ENCODE data around the gene DAND5. TPM values are rescaled to one million over a fixed set of nuclear protein-coding genes. Genes with fewer than 3 reads are reported as not detected.
A peak's percentile ranks its signal among the peaks of the same experiment; 100 is the strongest.

Gene DAND5
- total and polyA plus RNA-seq, 9 of the 15 experiments (the other 6 are each of a cell fraction or from before 2014, with no cell fraction given): 0.22 to 0.83 (median 0.60) TPM

DNA sequence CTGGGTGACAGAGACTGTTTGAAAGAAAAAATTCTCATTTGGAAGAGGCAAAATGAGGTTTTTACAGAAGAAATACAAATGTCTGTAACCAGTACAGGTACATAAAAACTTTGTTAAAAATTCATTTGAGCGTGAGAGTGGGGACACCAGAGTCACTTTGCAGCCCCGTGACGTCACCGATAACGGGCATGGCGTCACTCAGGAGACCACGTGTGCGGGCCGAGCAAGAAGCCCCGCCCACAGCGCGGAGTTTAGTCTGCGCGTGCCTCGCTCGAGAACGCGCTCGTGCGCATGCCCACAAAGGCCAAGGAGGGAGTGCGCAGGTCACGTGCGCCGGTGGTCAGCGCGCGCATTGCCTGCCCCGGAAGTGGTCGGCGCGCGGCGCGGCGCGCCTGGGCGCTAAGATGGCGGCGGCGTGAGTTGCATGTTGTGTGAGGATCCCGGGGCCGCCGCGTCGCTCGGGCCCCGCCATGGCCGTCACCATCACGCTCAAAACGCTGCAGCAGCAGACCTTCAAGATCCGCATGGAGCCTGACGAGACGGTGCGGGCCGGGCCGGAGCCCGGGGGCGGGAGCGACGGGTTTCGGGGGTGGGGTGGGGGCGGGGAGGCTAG is 23.8 kb upstream of the DAND5 start, which contains the start of gene RAD23A (continued):
- TF ChIP-seq PML (IDR thresholded peaks at IDR 0.05; ENCODE audit: low read length) (peak; percentile 83), KLF1 (tag; IDR thresholded peaks at IDR 0.05) (no peak), HLTF (IDR thresholded peaks at IDR 0.05) (no peak), RAD21 (CRISPR knock-in tag; conservative IDR thresholded peaks at IDR 0.05 in 1 of 2, IDR thresholded peaks at IDR 0.05 in 1 of 2) (no peak), JUND (IDR thresholded peaks at IDR 0.05; ENCODE audit: borderline replicate concordance, low read depth, low read length) (peak; percentile 93), JUND (tag; IDR thresholded peaks at IDR 0.05; ENCODE audit: borderline replicate concordance, low read depth, low read length) (peak; percentile 93), JUN (IDR thresholded peaks at IDR 0.05; ENCODE audit: borderline replicate concordance, low read depth, low read length) (peak; percentile 85), JUN (CRISPR knock-in tag; IDR thresholded peaks at IDR 0.05; ENCODE audit: borderline replicate concordance) (0 out of 2 replicates have a peak, but pooled peaks have one; percentile 72), ZNF584 (CRISPR knock-in tag; IDR thresholded peaks at IDR 0.05; ENCODE audit: low read depth) (0 out of 2 replicates have a peak, but pooled peaks have one; percentile 32), FOXJ2 (tag; IDR thresholded peaks at IDR 0.05) (0 out of 2 replicates have a peak, but pooled peaks have one; percentile 37), NR1H2 (CRISPR knock-in tag; IDR thresholded peaks at IDR 0.05) (no peak), PHB2 (IDR thresholded peaks at IDR 0.05; ENCODE audit: low read depth) (no peak), SMAD1 (IDR thresholded peaks at IDR 0.05; ENCODE audit: low read depth, low read length, partially characterized antibody) (peak; percentile 74), BCL6 (CRISPR knock-in tag; IDR thresholded peaks at IDR 0.05) (peak; percentile 48; the same call in 1 of the 2 replicates), NR4A1 (CRISPR knock-in tag; IDR thresholded peaks at IDR 0.05) (peak; percentile 37; the same call in 1 of the 2 replicates), NR4A1 (tag; IDR thresholded peaks at IDR 0.05) (0 out of 2 replicates have a peak, but pooled peaks have one; percentile 20), CTBP1 (IDR thresholded peaks at IDR 0.05; ENCODE audit: borderline replicate concordance) (peak; percentile 87), DPF2 (IDR thresholded peaks at IDR 0.05) (peak; percentile 65), TCF7L2 (IDR thresholded peaks at IDR 0.05; ENCODE audit: low read depth, low read length) (no peak), SPI1 (IDR thresholded peaks at IDR 0.05; ENCODE audit: borderline replicate concordance, low read depth, low read length) (no peak), MCM7 (IDR thresholded peaks at IDR 0.05) (no peak), XRCC5 (IDR thresholded peaks at IDR 0.05; ENCODE audit: low read depth, low read length) (no peak), STAT5A (IDR thresholded peaks at IDR 0.05; ENCODE audit: borderline replicate concordance, low read length) (no peak), SMARCC2 (IDR thresholded peaks at IDR 0.05; ENCODE audit: low read depth) (no peak)
- TF ChIP-seq, protein P1, sequence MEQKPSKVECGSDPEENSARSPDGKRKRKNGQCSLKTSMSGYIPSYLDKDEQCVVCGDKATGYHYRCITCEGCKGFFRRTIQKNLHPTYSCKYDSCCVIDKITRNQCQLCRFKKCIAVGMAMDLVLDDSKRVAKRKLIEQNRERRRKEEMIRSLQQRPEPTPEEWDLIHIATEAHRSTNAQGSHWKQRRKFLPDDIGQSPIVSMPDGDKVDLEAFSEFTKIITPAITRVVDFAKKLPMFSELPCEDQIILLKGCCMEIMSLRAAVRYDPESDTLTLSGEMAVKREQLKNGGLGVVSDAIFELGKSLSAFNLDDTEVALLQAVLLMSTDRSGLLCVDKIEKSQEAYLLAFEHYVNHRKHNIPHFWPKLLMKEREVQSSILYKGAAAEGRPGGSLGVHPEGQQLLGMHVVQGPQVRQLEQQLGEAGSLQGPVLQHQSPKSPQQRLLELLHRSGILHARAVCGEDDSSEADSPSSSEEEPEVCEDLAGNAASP (IDR thresholded peaks at IDR 0.05): no peak
- TF ChIP-seq, protein P2, sequence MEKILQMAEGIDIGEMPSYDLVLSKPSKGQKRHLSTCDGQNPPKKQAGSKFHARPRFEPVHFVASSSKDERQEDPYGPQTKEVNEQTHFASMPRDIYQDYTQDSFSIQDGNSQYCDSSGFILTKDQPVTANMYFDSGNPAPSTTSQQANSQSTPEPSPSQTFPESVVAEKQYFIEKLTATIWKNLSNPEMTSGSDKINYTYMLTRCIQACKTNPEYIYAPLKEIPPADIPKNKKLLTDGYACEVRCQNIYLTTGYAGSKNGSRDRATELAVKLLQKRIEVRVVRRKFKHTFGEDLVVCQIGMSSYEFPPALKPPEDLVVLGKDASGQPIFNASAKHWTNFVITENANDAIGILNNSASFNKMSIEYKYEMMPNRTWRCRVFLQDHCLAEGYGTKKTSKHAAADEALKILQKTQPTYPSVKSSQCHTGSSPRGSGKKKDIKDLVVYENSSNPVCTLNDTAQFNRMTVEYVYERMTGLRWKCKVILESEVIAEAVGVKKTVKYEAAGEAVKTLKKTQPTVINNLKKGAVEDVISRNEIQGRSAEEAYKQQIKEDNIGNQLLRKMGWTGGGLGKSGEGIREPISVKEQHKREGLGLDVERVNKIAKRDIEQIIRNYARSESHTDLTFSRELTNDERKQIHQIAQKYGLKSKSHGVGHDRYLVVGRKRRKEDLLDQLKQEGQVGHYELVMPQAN (IDR thresholded peaks at IDR 0.05; ENCODE audit: borderline replicate concordance): peak; percentile 63; the same call in 1 of the 2 replicates
- TF ChIP-seq, protein P3, sequence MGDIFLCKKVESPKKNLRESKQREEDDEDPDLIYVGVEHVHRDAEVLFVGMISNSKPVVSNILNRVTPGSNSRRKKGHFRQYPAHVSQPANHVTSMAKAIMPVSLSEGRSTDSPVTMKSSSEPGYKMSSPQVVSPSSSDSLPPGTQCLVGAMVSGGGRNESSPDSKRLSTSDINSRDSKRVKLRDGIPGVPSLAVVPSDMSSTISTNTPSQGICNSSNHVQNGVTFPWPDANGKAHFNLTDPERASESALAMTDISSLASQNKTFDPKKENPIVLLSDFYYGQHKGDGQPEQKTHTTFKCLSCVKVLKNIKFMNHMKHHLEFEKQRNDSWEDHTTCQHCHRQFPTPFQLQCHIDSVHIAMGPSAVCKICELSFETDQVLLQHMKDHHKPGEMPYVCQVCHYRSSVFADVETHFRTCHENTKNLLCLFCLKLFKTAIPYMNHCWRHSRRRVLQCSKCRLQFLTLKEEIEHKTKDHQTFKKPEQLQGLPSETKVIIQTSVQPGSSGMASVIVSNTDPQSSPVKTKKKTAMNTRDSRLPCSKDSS (IDR thresholded peaks at IDR 0.05; ENCODE audit: low read depth, partially characterized antibody): no peak

All from K562 (cell line).